Peyer's patch (tissue), 4 donors: ENCODE data around the gene TRPV5. TPM values are rescaled to one million over a fixed set of nuclear protein-coding genes. Genes with fewer than 3 reads are reported as not detected.

Experiments used
- DNase-seq, 3 donors: peaks; one replicate each; pipeline ENCODE4 v3.0.0-alpha.2; 2017 to 2019
- H3K27ac ChIP-seq, 4 donors: fragments of 200-600 bp; sonication (generic); one replicate each; pipeline ENCODE4 v1.5.1; 2016 to 2019
- H3K27me3 ChIP-seq, 2 donors: fragments of 200-600 bp; sonication (generic); one replicate each; pipeline ENCODE4 v1.5.1; 2019
- H3K36me3 ChIP-seq, 3 donors: fragments of 200-600 bp; sonication (generic); one replicate each; pipeline ENCODE4 v1.5.1; 2016 to 2019
- H3K4me1 ChIP-seq, 4 donors: fragments of 200-600 bp; sonication (generic); one replicate each; pipeline ENCODE4 v1.5.1; 2016 to 2019
- H3K4me3 ChIP-seq, 4 donors: fragments of 200-600 bp; sonication (generic); 1 replicate in 3 of 4; 2 replicates in 1 of 4; pipeline ENCODE4 v1.5.1; 2016 to 2019; ENCODE audit warnings: mild to moderate bottlenecking in 1 of 4
- H3K9me3 ChIP-seq, 4 donors: fragments of 200-600 bp; sonication (generic); one replicate each; pipeline ENCODE4 v1.5.1; 2016 to 2019; ENCODE audit warnings: mild to moderate bottlenecking in 1 of 4
- POLR2A ChIP-seq, 2 donors: fragments of 450-650 bp; IDR thresholded peaks; one replicate each; pipeline ENCODE4 v1.5.1; 2017; ENCODE audit warnings: antibody characterized with exemption in 2 of 2, mild to moderate bottlenecking in 2 of 2, moderate library complexity in 2 of 2
- total RNA-seq, 4 donors: library from RNA; depleted of rRNA; stranded (reverse); fragments of >200 nt; gene quantifications; one replicate each; pipeline ENCODE4 v1.1.0, GENCODE V29; 2016
- TF ChIP-seq, protein P1 (sequence below), 6 experiments: fragments of 450-650 bp in 4 of 6; fragments of 200-600 bp in 2 of 6; sonication (generic) in 1 of 6; IDR thresholded peaks; one replicate each; pipeline ENCODE4 v1.5.1; 2017 to 2019; ENCODE audit warnings: antibody characterized with exemption in 6 of 6, mild to moderate bottlenecking in 3 of 6, moderate library complexity in 1 of 6

The TRPV5 gene
- total RNA-seq, 4 donors from 2014 or later, result 0.83 TPM; not detected in 3

DNA sequence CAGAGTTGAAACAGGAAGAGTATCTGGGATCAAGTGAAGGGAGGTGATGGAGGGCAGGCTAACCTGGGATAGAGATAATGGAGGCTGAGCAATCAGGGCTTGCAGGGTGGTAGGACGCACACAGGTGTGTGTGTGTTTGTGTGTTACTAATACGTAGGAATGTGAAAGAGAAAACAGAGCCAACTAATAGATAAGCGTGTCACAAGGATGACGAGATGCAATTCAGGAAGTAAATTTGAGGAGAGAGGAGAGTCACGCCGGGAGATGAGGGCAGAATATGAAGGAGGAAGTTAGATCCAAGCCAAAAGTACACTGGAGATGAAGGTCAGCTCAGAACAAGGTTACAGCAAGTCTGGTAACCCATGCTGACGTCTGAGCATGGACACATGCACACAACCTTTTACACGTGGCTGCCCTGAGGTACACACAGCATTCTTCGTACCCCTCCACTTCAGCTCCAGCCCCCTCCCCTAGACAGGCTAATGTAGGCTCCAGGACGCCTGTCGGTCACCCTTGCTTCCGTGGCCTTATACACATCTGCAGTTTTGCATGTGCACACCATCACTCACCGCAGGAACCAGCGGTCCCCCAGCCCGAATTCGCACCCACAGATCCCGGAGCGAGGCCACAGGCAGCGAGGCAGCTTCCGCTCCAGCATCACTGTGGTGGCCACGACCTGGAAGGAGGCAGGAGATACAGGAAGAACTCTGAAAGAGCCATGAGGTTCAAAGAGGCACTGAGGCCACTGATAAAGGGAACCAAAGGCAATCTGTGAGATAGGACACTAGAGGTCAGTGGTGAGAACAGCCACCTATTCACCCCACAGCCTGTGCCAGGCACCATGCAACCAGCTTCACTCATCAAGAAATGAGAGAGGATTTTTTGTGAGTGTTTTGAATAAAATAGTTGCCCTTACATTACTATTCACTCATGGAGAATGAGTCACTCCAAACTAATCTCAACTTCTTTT, 24.3 kb downstream of the TRPV5 start:
- DNase-seq, result no peak
- H3K4me3 ChIP-seq, result no peak overlapping the region
- peaks cover 0 to 10% (median 0%) of the 10 kb centered on the region in 4 donors for H3K4me1 ChIP-seq
- H3K27me3 ChIP-seq, result no peaks in the 10 kb centered on the region
- TF ChIP-seq POLR2A (IDR thresholded peaks at IDR 0.05), result no peak
- TF ChIP-seq, protein P1, sequence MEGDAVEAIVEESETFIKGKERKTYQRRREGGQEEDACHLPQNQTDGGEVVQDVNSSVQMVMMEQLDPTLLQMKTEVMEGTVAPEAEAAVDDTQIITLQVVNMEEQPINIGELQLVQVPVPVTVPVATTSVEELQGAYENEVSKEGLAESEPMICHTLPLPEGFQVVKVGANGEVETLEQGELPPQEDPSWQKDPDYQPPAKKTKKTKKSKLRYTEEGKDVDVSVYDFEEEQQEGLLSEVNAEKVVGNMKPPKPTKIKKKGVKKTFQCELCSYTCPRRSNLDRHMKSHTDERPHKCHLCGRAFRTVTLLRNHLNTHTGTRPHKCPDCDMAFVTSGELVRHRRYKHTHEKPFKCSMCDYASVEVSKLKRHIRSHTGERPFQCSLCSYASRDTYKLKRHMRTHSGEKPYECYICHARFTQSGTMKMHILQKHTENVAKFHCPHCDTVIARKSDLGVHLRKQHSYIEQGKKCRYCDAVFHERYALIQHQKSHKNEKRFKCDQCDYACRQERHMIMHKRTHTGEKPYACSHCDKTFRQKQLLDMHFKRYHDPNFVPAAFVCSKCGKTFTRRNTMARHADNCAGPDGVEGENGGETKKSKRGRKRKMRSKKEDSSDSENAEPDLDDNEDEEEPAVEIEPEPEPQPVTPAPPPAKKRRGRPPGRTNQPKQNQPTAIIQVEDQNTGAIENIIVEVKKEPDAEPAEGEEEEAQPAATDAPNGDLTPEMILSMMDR (IDR thresholded peaks at IDR 0.05), result peak in 3 of 6 experiments; percentile 33
- H3K9me3 ChIP-seq, result peaks cover 0 to 6% (median 2%) of the 10 kb centered on the region in 4 donors
- H3K36me3 ChIP-seq, result no peaks in the 10 kb centered on the region
- no peak overlapping the region for H3K27ac ChIP-seq

DNA sequence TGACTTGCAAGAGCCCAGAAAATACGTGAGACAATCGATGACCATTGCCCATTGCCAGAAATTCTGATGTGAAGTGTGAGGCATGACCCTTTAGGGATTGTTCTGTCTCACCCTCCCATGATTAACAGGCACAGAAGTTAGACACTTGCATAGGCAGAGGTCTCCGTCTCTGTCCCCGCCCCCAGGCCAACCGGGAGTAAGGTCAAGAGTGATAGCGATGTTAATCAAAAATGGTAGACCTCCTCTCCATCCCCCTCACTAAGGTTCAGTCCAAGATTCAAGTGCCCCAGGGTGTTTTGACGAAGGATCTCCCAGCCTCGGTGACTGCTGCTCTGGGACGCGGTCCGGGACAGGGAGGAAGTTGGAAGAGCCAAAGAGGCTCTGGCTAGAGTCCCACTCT, 25.3 kb downstream of the TRPV5 start:
- Histone ChIP-seq H3K27ac (no peak overlapping the region), H3K4me3 (no peak overlapping the region), H3K9me3 (peaks cover 0 to 7% (median 2%) of the 10 kb centered on the region in 4 donors), H3K4me1 (peaks cover 0 to 10% (median 0%) of the 10 kb centered on the region in 4 donors), H3K27me3 (no peaks in the 10 kb centered on the region), H3K36me3 (no peaks in the 10 kb centered on the region)
- TF ChIP-seq POLR2A (IDR thresholded peaks at IDR 0.05), result no peak
- TF ChIP-seq, protein P1 (IDR thresholded peaks at IDR 0.05), result no peak
- no peak for DNase-seq

DNA sequence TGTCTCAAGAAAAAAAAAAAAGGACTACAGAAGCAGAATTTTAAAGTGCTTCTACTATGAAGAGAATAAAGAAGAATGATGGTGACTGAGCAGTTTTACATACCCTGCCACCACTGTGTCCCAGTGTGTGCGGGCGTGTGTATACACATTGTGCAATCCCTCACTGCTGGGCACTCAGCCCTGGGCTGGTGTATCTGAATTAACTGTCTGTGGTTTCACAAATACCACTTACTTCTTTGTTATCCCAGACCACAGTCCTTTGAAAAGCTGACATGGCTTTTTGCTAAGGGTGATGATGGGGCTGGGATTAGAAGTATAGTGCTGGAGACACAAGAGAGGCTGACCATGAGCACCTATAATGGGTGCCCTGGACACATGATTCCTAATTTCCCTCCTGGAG, 26.9 kb downstream of the TRPV5 start:
- H3K36me3 ChIP-seq, result no peaks in the 10 kb centered on the region
- H3K27me3 ChIP-seq, result no peaks in the 10 kb centered on the region
- TF ChIP-seq POLR2A (IDR thresholded peaks at IDR 0.05), result no peak
- TF ChIP-seq, protein P1 (IDR thresholded peaks at IDR 0.05), result no peak
- H3K9me3 ChIP-seq, result peaks cover 0 to 7% (median 2%) of the 10 kb centered on the region in 4 donors
- peaks cover 0 to 10% (median 0%) of the 10 kb centered on the region in 4 donors for H3K4me1 ChIP-seq
- DNase-seq, result no peak
- H3K27ac ChIP-seq, result no peak overlapping the region
- no peak overlapping the region for H3K4me3 ChIP-seq

DNA sequence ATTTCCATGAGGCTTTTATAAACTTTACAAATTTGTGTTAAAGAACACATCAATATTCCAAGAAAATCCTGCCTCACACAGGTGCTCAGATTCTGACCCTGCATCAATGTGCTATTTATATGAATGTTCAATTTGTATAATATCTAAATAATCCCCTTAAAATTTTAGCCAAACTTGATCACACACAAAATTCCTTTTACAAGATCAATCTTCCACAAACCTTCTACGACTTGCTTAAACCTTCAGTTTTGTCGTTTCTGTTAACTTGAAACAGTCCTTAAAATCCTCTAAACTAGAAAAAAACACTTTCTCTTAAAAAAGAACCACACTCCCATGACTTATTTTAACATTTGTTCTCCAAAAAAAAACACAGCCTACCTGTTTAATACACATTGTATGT, 27.8 kb downstream of the TRPV5 start:
- Histone ChIP-seq H3K36me3 (no peaks in the 10 kb centered on the region), H3K4me3 (no peak overlapping the region), H3K27ac (no peak overlapping the region), H3K27me3 (no peaks in the 10 kb centered on the region), H3K4me1 (peaks cover 0 to 10% (median 0%) of the 10 kb centered on the region in 4 donors), H3K9me3 (peaks cover 0 to 7% (median 2%) of the 10 kb centered on the region in 4 donors)
- no peak for DNase-seq
- TF ChIP-seq POLR2A (IDR thresholded peaks at IDR 0.05), result no peak
- TF ChIP-seq, protein P1 (IDR thresholded peaks at IDR 0.05), result no peak

DNA sequence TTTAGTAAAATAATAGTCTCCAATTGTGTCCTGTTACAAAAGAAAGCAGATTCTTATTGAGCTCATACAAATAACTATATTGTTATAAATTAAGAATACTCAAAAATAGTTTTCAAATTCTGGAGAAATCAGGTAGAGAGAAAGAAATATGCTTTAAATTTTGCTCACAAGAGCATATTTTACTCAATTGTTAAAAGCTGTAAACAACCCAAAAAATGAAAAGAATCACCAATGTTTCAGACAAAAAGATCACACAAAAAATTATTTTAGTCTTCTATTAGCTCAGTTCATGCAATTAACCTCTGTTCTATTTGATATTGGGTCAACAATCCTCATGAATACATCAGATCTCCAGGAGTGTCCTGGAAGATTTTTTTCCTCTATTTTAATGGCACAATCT, 29.4 kb downstream of the TRPV5 start:
- no peaks in the 10 kb centered on the region for H3K36me3 ChIP-seq
- H3K27ac ChIP-seq, result no peak overlapping the region
- H3K27me3 ChIP-seq, result no peaks in the 10 kb centered on the region

More for the DNA sequence above, 29.4 kb downstream of the TRPV5 start:
- no peak for DNase-seq
- Histone ChIP-seq H3K4me1 (peaks cover 0 to 2% (median 0%) of the 10 kb centered on the region in 4 donors), H3K4me3 (no peak overlapping the region), H3K9me3 (peaks cover 0 to 7% (median 2%) of the 10 kb centered on the region in 4 donors)
- no peak for TF ChIP-seq POLR2A (IDR thresholded peaks at IDR 0.05)
- TF ChIP-seq, protein P1 (IDR thresholded peaks at IDR 0.05), result no peak
